Measurements from ENCODE around the gene SBF1.

SBF1 gene

GRCh38 chr22:50486561-50487289 lies 11.9 kb upstream of the SBF1 start, which contains the start of gene MIOX:
TSS of gene MIOX (plus strand) at chr22:50486859. CDS start at chr22:50486898, 39 bp downstream.
- in situ Hi-C loops (cut with MboI; ENCODE audit: low sequenced_read_pairs): no loop called here

DNA sequence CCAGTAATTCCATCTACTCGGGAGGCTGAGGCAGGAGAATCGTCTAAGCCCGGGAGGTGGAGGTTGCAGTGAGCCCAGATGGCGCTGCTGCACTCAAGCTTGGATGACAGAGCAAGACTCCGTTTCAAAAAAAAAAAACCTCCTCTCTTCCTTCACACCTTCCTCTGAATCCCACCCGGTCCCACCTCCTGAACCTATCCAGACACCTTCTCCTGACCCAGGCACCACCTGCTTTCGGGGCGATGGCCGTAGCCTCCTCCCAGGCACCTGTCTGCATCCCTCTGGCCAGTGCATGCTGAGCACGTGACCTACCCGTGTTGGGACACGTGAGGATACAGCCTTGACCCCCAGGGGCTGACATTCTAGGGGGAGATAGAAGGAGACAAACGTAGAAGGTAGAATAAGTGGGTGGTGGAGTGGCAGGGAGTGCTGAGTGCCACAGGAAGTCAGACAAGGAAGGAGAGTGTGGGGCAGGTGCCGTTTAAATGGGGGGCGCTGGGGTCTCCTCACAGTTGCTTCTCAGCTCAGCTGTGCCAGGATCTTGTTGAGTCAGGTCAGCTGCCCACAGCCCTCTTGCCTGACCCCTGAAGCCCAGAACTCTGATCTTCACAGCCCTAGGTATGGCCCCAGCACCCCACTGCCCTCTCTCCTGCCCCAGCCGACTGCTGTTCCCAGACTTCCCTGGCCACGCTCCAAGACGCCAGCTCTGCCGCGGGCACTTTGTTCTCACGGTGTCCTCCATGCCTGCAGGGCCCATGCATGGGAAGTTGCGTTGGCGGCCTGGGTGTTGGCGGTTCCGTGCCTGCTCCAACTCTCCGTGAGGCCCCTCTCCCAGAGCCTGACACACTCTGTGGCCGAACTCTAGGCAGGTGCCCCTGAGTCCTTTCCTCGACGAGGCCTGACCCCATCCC lies 10.6 kb upstream of the SBF1 start:
- in situ Hi-C loops (cut with MboI; ENCODE audit: low sequenced_read_pairs): no loop called here

DNA sequence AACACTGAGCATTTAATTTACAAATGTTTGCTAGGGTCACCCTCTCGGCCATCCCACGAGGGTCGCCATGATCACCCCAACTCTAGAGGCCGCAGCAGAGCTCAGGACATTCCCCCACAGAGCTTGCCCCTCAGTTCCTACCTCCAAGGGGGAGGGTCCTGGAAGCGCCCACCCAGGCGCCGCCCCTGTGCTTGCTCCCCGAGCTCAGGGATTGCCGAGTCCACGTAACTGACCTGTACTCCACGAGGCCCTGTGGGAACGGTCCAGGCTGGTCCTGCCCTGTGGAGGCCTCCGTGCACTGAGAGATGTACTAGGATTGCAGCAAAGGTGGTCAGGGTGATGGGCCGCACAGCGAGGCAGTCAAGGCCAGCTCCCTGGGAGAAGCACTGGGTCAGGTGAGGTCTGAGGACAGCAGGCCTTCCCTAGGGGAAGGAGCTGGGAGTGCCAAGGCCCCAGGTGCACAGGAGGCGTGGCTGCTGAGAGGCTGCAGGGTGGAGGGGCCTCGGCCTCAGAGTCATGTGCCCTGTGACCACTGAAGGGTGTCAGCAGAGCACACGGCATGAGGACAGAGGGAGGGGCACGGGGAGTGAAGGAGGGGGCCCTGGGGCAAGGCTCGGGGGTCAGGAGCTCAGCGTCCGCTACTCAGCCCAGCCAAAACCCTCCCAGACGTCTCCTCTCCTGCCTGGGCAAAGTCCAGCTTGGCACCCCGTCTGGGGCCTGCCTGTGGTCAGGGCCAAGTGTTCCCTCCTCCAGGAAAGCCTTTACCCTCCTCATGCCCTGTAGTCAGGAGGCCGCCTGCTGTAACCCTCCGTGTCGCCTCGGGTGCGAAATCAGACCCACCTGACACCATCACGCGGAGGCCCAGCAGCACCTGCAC lies 9.4 kb upstream of the SBF1 start:
- in situ Hi-C loops (cut with MboI; ENCODE audit: low sequenced_read_pairs): no loop called here

- in situ Hi-C loops (cut with MboI; ENCODE audit: low sequenced_read_pairs): no loop called here
Measured at GRCh38 chr22:50483556-50483955, 8.7 kb upstream of the SBF1 start.

DNA sequence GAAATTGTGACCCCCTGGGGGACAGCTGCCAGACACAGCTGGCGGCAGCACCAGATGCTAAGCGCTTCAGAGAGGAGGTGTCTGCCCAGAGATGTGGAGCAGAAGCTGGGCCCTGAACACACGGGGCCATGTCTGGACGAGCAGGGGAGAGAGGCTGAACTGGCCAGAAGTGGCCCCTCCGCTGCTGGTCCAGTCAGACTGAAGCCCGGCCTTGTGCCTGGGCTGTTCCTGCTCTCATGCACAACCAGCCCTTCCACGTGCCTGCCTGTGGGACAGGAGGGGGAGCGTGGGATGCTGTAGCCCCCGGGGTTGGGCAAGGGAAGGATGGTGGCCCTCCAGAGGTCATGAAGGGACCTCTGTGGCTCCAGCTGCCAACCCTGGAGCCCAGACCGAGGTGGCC lies 8.3 kb upstream of the SBF1 start:
- in situ Hi-C loops (cut with MboI; ENCODE audit: low sequenced_read_pairs): no loop called here

DNA sequence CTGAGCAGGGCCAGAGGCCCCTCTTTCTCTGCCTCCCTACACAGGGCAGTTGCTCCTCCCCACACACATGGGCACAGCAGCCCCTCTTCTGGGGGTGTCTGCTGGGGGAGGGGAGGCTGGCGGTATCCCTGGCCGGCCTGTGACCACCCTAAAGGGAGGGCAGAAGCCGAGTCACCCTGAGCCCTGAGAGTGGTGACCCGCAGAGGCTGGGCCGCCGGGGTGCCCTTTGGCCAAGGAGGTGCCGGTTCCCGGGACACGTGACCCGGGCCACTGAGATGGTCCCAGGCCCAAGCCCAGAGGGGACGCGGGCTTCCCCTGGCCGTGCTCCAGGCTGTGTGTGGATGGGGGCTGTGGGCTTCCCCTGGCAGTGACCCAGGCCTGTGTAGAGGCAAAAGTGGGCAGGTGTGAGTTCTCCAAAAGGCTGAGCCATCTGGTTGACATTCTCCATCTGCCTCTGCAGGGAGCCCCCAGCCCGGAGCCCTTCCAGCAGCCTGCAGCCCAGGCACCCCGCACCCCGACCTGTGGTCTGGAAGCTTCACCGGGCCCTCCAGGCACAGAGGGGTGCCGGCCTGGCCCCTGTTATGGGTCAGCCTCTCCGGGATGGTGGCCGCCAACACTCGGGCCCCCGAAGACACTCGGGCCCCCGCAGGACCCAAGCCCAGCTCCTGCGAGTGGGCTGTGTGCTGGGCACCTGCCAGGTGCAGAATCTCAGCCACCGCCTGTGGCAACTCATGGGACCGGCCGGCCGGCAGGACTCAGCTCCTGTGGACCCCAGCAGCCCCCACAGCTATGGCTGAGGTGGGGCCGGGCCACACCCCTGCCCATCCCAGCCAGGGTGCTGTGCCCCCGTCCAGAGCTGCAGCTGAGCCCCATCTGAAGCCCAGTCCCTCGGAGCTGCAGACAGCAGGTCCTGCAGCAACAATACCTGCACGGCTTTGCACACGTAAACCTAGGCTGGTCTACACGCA lies 7.6 kb upstream of the SBF1 start:
- in situ Hi-C loops (cut with MboI; ENCODE audit: low sequenced_read_pairs): no loop called here

DNA sequence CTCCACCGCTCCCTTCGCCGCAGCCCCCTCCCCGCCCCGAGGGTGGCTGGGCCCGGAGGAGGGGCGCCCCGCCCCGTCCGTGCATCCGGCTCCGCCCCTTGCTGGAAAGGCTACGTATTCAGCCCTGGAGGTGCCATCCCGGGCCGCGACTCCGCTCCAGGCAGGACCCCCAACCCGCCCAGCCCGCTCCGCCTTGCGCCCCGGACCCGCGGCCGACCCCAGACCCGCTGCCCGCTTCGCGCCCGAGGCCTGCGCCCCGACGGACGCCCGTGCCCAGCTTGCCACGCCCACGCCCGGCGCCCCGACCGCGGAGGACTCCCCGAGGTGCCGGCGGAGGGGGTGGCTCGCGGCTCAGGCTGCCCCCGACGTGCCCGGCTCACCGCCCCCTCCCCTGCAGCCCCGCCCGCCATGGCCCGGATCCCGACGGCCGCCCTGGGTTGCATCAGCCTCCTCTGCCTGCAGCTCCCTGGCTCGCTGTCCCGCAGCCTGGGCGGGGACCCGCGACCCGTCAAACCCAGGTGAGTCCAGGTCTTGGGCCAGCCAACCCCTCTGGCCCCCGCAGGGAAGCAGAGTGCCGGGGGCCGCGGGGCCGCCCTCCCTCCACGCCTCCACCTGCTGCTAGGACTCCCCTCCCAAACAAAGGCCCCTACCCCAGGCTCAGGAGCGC lies 6.7 kb upstream of the SBF1 start, which contains the start of gene ADM2:
Gene ADM2 (plus strand): TSS at position 104 of the 667 bp plus-strand sequence. CDS start 305 bp downstream, at position 409.
- in situ Hi-C loops (cut with MboI; ENCODE audit: low sequenced_read_pairs): no loop called here

DNA sequence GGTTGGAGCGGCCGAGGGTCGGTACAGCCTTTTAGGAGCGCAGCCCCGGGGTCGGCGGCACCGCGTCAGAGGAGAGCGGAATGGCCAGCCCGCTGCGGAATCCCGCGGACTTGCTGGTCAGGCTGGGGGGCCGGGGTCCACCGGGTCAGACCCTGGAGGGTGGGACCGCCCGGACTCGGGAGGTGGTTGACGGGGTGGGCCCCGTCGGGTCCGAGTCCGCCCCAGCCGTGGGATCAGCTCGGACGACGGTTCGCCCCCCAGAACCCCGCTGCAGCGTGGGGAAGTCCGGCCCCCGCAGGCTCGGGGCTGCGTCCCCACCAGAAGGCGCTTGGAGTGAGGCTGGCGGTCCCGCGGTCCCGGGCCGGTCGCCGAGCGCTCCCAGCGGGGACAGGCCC lies 6.2 kb upstream of the SBF1 start:
- in situ Hi-C loops (cut with MboI; ENCODE audit: low sequenced_read_pairs): no loop called here

GRCh38 chr22:50479721-50480120 lies 4.9 kb upstream of the SBF1 start:
- in situ Hi-C loops (cut with MboI; ENCODE audit: low sequenced_read_pairs): no loop called here

GRCh38 chr22:50477923-50478322 lies 3.1 kb upstream of the SBF1 start:
- in situ Hi-C loops (cut with MboI; ENCODE audit: low sequenced_read_pairs): no loop called here

GRCh38 chr22:50476868-50477267 lies 2.0 kb upstream of the SBF1 start:
- in situ Hi-C loops (cut with MboI; ENCODE audit: low sequenced_read_pairs): no loop called here

- in situ Hi-C loops (cut with MboI; ENCODE audit: low sequenced_read_pairs): no loop called here
Measured at GRCh38 chr22:50475652-50476002, 792 bp upstream of the SBF1 start.

GRCh38 chr22:50473855-50474671 lies 772 bp downstream of the SBF1 start:
- in situ Hi-C loops (cut with MboI; ENCODE audit: low sequenced_read_pairs): no loop called here

DNA sequence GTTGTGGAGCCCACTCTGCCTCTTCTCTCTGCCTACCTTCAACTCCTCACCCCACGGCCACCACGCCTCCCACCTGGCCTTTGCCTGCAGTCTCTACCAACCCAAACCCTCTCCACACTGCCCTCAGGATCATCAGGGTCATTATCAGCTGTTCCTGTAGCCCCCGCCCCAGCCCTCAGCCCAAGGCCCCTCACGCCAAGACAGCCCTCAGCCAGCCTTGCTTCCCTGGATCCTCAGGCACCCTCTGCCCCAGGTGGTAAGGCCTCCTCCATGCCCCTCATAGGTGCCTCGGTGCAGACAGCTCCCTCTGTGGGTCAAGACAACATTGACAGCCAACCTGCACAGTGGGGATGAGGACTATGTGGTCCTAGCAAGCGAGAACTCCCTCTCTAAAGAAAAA lies 1.7 kb downstream of the SBF1 start:
- in situ Hi-C loops (cut with MboI; ENCODE audit: low sequenced_read_pairs): no loop called here

DNA sequence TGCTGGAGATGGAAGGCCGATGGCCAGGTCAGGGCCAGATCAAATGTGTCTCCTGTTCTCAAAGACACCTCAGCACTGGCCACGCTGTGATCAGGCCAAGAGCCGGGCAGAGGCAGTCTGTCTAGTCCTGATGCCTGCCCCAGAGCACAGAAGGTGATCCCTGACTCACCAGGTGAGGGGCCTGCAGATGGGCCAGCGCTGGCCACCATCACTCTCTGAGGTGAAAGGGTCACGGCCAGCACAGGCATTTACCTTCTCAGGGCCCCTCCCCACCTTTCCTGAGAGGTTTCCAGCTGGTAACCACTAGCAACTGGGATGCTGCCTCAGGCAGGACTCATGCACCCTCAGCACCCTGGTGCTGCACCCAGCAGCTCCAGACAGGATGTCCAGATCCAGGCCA lies 2.9 kb downstream of the SBF1 start:
- in situ Hi-C loops (cut with MboI; ENCODE audit: low sequenced_read_pairs): no loop called here

GRCh38 chr22:50471197-50471847 lies 3.5 kb downstream of the SBF1 start:
- in situ Hi-C loops (cut with MboI; ENCODE audit: low sequenced_read_pairs): no loop called here

DNA sequence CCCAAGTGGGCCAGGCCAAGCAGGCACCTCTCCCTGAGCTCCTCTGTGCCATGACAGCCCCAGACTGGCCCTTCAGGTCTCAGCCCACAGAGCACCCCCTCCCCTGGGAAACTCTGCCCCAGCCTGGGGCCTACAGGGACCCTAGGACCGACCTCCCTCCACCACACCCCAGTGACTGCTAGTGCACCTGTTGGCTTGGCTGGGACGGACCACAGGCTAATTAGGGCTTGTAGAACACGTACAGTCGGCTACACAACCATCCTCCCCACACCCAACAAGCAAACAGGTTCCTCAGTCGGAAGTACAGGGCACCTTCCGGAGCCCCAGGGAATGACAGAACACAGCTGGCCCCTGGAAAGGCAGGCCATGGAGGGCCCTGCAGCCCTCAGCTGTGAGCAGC lies 4.3 kb downstream of the SBF1 start:
- in situ Hi-C loops (cut with MboI; ENCODE audit: low sequenced_read_pairs): no loop called here
